ENCODE data around the gene SCARB1. TPM values are rescaled to one million over a fixed set of nuclear protein-coding genes. Genes with fewer than 3 reads are reported as not detected.

The SCARB1 gene
- total and polyA plus RNA-seq, 2 of the 13 experiments (the other 11 are each of a cell fraction or from before 2014, with no cell fraction given) = 63.4 to 160 TPM

DNA sequence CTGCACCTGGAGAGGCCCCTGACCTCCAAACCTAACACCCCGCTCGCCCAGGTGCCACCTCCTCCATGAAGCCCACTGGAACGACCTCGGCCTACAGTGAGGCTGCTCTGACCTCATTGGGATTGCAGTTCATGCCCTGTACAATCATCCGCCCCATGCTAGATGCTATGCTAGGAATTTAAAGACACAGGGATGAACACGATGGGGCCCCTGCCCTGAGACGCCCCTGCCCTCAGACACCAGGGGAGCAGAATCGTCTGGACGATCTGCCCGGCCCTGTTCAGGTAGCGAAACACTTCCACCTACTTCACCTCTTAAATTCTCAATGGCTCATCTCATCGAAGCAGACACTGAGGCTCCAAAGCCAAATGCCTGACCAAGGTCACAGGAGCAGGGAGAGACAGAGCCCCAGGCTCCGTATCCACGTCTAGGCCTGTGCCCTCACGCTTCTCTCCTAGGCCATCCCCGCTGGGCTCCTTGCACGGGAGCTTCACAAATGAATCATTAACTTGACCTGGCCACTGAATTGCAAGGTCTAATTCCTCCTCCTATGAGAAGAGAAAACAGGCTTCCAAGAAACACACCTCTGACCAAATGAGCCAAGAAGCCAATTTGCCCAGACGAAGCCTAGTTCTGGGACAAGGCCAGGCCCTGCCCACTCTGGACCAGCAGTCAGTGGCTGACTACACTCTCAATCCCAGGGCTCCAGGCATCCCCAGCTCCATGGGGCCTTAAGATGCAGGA, 35.2 kb downstream of the SCARB1 start (continued):
- TF ChIP-seq, protein P1, sequence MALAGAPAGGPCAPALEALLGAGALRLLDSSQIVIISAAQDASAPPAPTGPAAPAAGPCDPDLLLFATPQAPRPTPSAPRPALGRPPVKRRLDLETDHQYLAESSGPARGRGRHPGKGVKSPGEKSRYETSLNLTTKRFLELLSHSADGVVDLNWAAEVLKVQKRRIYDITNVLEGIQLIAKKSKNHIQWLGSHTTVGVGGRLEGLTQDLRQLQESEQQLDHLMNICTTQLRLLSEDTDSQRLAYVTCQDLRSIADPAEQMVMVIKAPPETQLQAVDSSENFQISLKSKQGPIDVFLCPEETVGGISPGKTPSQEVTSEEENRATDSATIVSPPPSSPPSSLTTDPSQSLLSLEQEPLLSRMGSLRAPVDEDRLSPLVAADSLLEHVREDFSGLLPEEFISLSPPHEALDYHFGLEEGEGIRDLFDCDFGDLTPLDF (CRISPR knock-in tag; IDR thresholded peaks at IDR 0.05) = no peak
- TF ChIP-seq TBX2 (CRISPR knock-in tag; IDR thresholded peaks at IDR 0.05; ENCODE audit: borderline replicate concordance) = no peak
- TF ChIP-seq BRCA1 (CRISPR knock-in tag; IDR thresholded peaks at IDR 0.05) = no peak
- TF ChIP-seq, protein P2, sequence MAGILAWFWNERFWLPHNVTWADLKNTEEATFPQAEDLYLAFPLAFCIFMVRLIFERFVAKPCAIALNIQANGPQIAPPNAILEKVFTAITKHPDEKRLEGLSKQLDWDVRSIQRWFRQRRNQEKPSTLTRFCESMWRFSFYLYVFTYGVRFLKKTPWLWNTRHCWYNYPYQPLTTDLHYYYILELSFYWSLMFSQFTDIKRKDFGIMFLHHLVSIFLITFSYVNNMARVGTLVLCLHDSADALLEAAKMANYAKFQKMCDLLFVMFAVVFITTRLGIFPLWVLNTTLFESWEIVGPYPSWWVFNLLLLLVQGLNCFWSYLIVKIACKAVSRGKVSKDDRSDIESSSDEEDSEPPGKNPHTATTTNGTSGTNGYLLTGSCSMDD (CRISPR knock-in tag; IDR thresholded peaks at IDR 0.05) = no peak
- TF ChIP-seq, protein P3, sequence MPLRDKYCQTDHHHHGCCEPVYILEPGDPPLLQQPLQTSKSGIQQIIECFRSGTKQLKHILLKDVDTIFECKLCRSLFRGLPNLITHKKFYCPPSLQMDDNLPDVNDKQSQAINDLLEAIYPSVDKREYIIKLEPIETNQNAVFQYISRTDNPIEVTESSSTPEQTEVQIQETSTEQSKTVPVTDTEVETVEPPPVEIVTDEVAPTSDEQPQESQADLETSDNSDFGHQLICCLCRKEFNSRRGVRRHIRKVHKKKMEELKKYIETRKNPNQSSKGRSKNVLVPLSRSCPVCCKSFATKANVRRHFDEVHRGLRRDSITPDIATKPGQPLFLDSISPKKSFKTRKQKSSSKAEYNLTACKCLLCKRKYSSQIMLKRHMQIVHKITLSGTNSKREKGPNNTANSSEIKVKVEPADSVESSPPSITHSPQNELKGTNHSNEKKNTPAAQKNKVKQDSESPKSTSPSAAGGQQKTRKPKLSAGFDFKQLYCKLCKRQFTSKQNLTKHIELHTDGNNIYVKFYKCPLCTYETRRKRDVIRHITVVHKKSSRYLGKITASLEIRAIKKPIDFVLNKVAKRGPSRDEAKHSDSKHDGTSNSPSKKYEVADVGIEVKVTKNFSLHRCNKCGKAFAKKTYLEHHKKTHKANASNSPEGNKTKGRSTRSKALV (CRISPR knock-in tag; IDR thresholded peaks at IDR 0.05) = no peak
- no peak for TF ChIP-seq ZNF616 (CRISPR knock-in tag; IDR thresholded peaks at IDR 0.05; ENCODE audit: low read depth)
- no peak for TF ChIP-seq GABPB1 (CRISPR knock-in tag; IDR thresholded peaks at IDR 0.05)
- TF ChIP-seq, protein P4, sequence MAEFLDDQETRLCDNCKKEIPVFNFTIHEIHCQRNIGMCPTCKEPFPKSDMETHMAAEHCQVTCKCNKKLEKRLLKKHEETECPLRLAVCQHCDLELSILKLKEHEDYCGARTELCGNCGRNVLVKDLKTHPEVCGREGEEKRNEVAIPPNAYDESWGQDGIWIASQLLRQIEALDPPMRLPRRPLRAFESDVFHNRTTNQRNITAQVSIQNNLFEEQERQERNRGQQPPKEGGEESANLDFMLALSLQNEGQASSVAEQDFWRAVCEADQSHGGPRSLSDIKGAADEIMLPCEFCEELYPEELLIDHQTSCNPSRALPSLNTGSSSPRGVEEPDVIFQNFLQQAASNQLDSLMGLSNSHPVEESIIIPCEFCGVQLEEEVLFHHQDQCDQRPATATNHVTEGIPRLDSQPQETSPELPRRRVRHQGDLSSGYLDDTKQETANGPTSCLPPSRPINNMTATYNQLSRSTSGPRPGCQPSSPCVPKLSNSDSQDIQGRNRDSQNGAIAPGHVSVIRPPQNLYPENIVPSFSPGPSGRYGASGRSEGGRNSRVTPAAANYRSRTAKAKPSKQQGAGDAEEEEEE (CRISPR knock-in tag; IDR thresholded peaks at IDR 0.05; ENCODE audit: borderline replicate concordance) = no peak; the same call in 1 of the 2 replicates
- TF ChIP-seq DNMT1 (CRISPR knock-in tag; IDR thresholded peaks at IDR 0.05) = 0 out of 2 replicates have a peak, but pooled peaks have one; percentile 44
- TF ChIP-seq ZNF687 (CRISPR knock-in tag; IDR thresholded peaks at IDR 0.05) = peak; percentile 93
- no peak for TF ChIP-seq ZNF549 (CRISPR knock-in tag; IDR thresholded peaks at IDR 0.05)
- TF ChIP-seq, protein P5, sequence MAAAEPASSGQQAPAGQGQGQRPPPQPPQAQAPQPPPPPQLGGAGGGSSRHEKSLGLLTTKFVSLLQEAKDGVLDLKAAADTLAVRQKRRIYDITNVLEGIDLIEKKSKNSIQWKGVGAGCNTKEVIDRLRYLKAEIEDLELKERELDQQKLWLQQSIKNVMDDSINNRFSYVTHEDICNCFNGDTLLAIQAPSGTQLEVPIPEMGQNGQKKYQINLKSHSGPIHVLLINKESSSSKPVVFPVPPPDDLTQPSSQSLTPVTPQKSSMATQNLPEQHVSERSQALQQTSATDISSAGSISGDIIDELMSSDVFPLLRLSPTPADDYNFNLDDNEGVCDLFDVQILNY (CRISPR knock-in tag; conservative IDR thresholded peaks at IDR 0.05) = no peak
- no peak for TF ChIP-seq ZBTB7A (CRISPR knock-in tag; IDR thresholded peaks at IDR 0.05)
- no peak for TF ChIP-seq SETDB1 (CRISPR knock-in tag; IDR thresholded peaks at IDR 0.05; ENCODE audit: borderline replicate concordance)
- TF ChIP-seq ZNF12 (CRISPR knock-in tag; IDR thresholded peaks at IDR 0.05) = no peak
- no peak for TF ChIP-seq KLF15 (CRISPR knock-in tag; IDR thresholded peaks at IDR 0.05; ENCODE audit: borderline replicate concordance)
- no peak for TF ChIP-seq AKAP8 (CRISPR knock-in tag; IDR thresholded peaks at IDR 0.05)
- 0 out of 2 replicates have a peak, but pooled peaks have one; percentile 42 for TF ChIP-seq PPARG (CRISPR knock-in tag; conservative IDR thresholded peaks at IDR 0.05)
